ENCODE measurements around the gene COL12A1. TPM values are rescaled to one million over a fixed set of nuclear protein-coding genes. Genes with fewer than 3 reads are reported as not detected.

COL12A1 gene
- total and polyA plus RNA-seq, 2 donors (not counting 1 experiment from before 2014, with no cell fraction given): not detected

GRCh38 chr6:75209184-75209723 is 3.4 kb upstream of the COL12A1 start:
- H3K4me1 ChIP-seq (ENCODE audit: control insufficient read depth in 2 of 2, insufficient read depth in 2 of 2, low read length in 2 of 2): peaks cover 46 to 47% of the 10 kb centered on the region in 2 donors
- POLR2A ChIA-PET: no interaction called here
- H3K4me1 Mint-ChIP-seq: peaks cover 48% of the 10 kb centered on the region

More at GRCh38 chr6:75209184-75209723, 3.4 kb upstream of the COL12A1 start:
- H3K4me3 ChIP-seq (ENCODE audit: control extremely low read depth in 1 of 5, extremely low read depth in 1 of 5, insufficient read depth in 1 of 5, low read depth in 2 of 5, low read length in 4 of 5): no peak overlapping the region
- H3K9me3 ChIP-seq (ENCODE audit: control extremely low read depth in 1 of 3, control insufficient read depth in 2 of 3, insufficient read depth in 1 of 3, low read length in 2 of 3): peaks cover 0 to 32% (median 0%) of the 10 kb centered on the region in 3 donors
- no peaks in the 10 kb centered on the region for H3K79me2 ChIP-seq (ENCODE audit: control insufficient read depth, insufficient read depth, low read length)
- peak overlapping the region; percentile 64 for H3K4me2 ChIP-seq (replicated peaks; ENCODE audit: low read depth, low read length, poor library complexity, severe bottlenecking)
- no peak overlapping the region for H3K27ac ChIP-seq (ENCODE audit: low read length in 2 of 2)
- H3K27me3 Mint-ChIP-seq: peaks cover 64% of the 10 kb centered on the region
- H4K20me1 ChIP-seq (ENCODE audit: control insufficient read depth, insufficient read depth, low read length, poor library complexity, severe bottlenecking): no peaks in the 10 kb centered on the region
- 80% methylated on average over 3 of the region's 7 CpGs for WGBS (ENCODE audit: insufficient coverage)
- peak; percentile 28 for TF ChIP-seq CTCF (IDR thresholded peaks at IDR 0.05)
- TF ChIP-seq EZH2 (IDR thresholded peaks at IDR 0.05; ENCODE audit: borderline replicate concordance, insufficient read depth, low read depth, low read length, poor library complexity, severe bottlenecking): no peak
- no peaks in the 10 kb centered on the region for H3K36me3 ChIP-seq (replicated peaks in 1 of 2; ENCODE audit: control extremely low read depth in 1 of 2, control insufficient read depth in 1 of 2, extremely low read depth in 1 of 2, insufficient read depth in 2 of 2, low read length in 1 of 2)
- peak overlapping the region; percentile 80 for H3K4me3 Mint-ChIP-seq
- CTCF ChIA-PET: interaction anchor here (0.6 to 10.7 kb wide), 35 partner anchors 9 to 1598 kb away, joined by 3 to 388 read pairs (median 5); partner anchors contain the start of genes COX7A2 and TMEM30A
- intact Hi-C loops (cut with micrococcal nuclease): loop anchor here (1.0 to 2.0 kb wide), 2 partner anchors 1354 to 1534 kb away; no protein-coding TSS in a partner anchor
- ATAC-seq (ENCODE audit: low read depth) (no peak), DNase-seq (no peak)
- H3K9me3 Mint-ChIP-seq (ENCODE audit: insufficient read depth): no peaks in the 10 kb centered on the region
- no peak overlapping the region for H3K27ac Mint-ChIP-seq
- H3K27me3 ChIP-seq (replicated peaks in 1 of 4; ENCODE audit: control extremely low read depth in 1 of 4, control insufficient read depth in 3 of 4, insufficient read depth in 4 of 4, low read length in 3 of 4): peaks cover 0 to 65% (median 47%) of the 10 kb centered on the region in 4 experiments
- H2AFZ ChIP-seq (ENCODE audit: insufficient read depth, low read depth, low read length, poor library complexity, severe bottlenecking): peak overlapping the region; percentile 64
- H3K9ac ChIP-seq (ENCODE audit: low read length): no peak overlapping the region

Measured in B cell (primary cell).